ENCODE results near the gene MKRN2. TPM values are rescaled to one million over a fixed set of nuclear protein-coding genes. Genes with fewer than 3 reads are reported as not detected.

The MKRN2 gene
- total RNA-seq (2022) (18.2 and 20.3 TPM in 2 replicates), Bru-seq, nascent RNA (percentile 77 among the genes with signal in this experiment), BruChase-seq, experiment 1, labeled RNA remaining after a 6-hour chase (percentile 69 among the genes with signal in this experiment), BruChase-seq, experiment 2, labeled RNA remaining after a 2-hour chase (percentile 77 among the genes with signal in this experiment)
- long read RNA-seq, transcript MKRN2-201 (8 exons, 2,848 nt): major isoform, 26 of 35 reads
- long read RNA-seq, partial matches to known transcripts: 1 of 35 reads
- long read RNA-seq, other reads (novel, unspliced or antisense): 6 of 35 reads

- BruUV-seq (replicated peaks): no TSS peak
Measured at GRCh38 chr3:12556690-12557472, at the start of gene MKRN2. Gene MKRN2 (plus strand): TSS chr3:12557087. CDS start chr3:12557151, 64 bp downstream.

GRCh38 chr3:12507591-12508281 is 49.2 kb upstream of the MKRN2 start:
- H3K36me3 Mint-ChIP-seq (ENCODE audit: insufficient read depth, unreplicated experiment): peaks cover 36% of the 10 kb centered on the region
- H3K9me3 Mint-ChIP-seq (ENCODE audit: low read depth, unreplicated experiment): no peaks in the 10 kb centered on the region
- CTCF ChIA-PET: no interaction called here
- H3K4me3 Mint-ChIP-seq (ENCODE audit: low read depth, unreplicated experiment): no peak overlapping the region
- intact Hi-C loops (cut with micrococcal nuclease; ENCODE audit: unreplicated experiment): no loop called here
- no peak overlapping the region for H3K27ac Mint-ChIP-seq (ENCODE audit: unreplicated experiment)
- no TSS peak for BruUV-seq (replicated peaks)
- no peak for TF ChIP-seq CTCF (IDR thresholded peaks at IDR 0.05; ENCODE audit: unreplicated experiment)
- no peaks in the 10 kb centered on the region for H3K27me3 Mint-ChIP-seq (ENCODE audit: unreplicated experiment)
- DNase-seq: no peak
- peaks cover 8% of the 10 kb centered on the region for H3K4me1 Mint-ChIP-seq (ENCODE audit: low read depth, unreplicated experiment)

More at GRCh38 chr3:12556690-12557472, at the start of gene MKRN2:
- CTCF ChIA-PET: no interaction called here
- peak; percentile 91 for DNase-seq
- no peaks in the 10 kb centered on the region for H3K27me3 Mint-ChIP-seq (ENCODE audit: unreplicated experiment)
- peak within 1 kb of the TSS; percentile 84 for H3K27ac Mint-ChIP-seq (ENCODE audit: unreplicated experiment)
- TF ChIP-seq CTCF (IDR thresholded peaks at IDR 0.05; ENCODE audit: unreplicated experiment): no peak
- H3K9me3 Mint-ChIP-seq (ENCODE audit: low read depth, unreplicated experiment): no peaks in the 10 kb centered on the region
- peak within 1 kb of the TSS; percentile 86 for H3K4me3 Mint-ChIP-seq (ENCODE audit: low read depth, unreplicated experiment)
- peaks cover 26% of the 10 kb centered on the region for H3K36me3 Mint-ChIP-seq (ENCODE audit: insufficient read depth, unreplicated experiment)
- intact Hi-C loops (cut with micrococcal nuclease; ENCODE audit: unreplicated experiment): no loop called here
- peaks cover 18% of the 10 kb centered on the region for H3K4me1 Mint-ChIP-seq (ENCODE audit: low read depth, unreplicated experiment)

- H3K4me3 Mint-ChIP-seq (ENCODE audit: low read depth, unreplicated experiment): no peak overlapping the region
- H3K9me3 Mint-ChIP-seq (ENCODE audit: low read depth, unreplicated experiment): no peaks in the 10 kb centered on the region
- BruUV-seq (replicated peaks): no TSS peak
- no peaks in the 10 kb centered on the region for H3K27me3 Mint-ChIP-seq (ENCODE audit: unreplicated experiment)
- peaks cover 8% of the 10 kb centered on the region for H3K4me1 Mint-ChIP-seq (ENCODE audit: low read depth, unreplicated experiment)
- intact Hi-C loops (cut with micrococcal nuclease; ENCODE audit: unreplicated experiment): no loop called here
- TF ChIP-seq CTCF (IDR thresholded peaks at IDR 0.05; ENCODE audit: unreplicated experiment): no peak
- DNase-seq: no peak
- peaks cover 30% of the 10 kb centered on the region for H3K36me3 Mint-ChIP-seq (ENCODE audit: insufficient read depth, unreplicated experiment)
- CTCF ChIA-PET: interaction anchor here (0.7 to 1.2 kb wide), 2 partner anchors 38 to 491 kb away, joined by 3 to 5 read pairs; partner anchors contain the start of gene MKRN2OS
- no peak overlapping the region for H3K27ac Mint-ChIP-seq (ENCODE audit: unreplicated experiment)
Measured at GRCh38 chr3:12508291-12508700, 48.6 kb upstream of the MKRN2 start.

GRCh38 chr3:12509466-12509865 is 47.4 kb upstream of the MKRN2 start:
- Mint-ChIP-seq H3K4me3 (ENCODE audit: low read depth, unreplicated experiment) (no peak overlapping the region), H3K27me3 (ENCODE audit: unreplicated experiment) (no peaks in the 10 kb centered on the region), H3K36me3 (ENCODE audit: insufficient read depth, unreplicated experiment) (peaks cover 30% of the 10 kb centered on the region), H3K4me1 (ENCODE audit: low read depth, unreplicated experiment) (peaks cover 8% of the 10 kb centered on the region), H3K27ac (ENCODE audit: unreplicated experiment) (no peak overlapping the region), H3K9me3 (ENCODE audit: low read depth, unreplicated experiment) (no peaks in the 10 kb centered on the region)
- no peak for TF ChIP-seq CTCF (IDR thresholded peaks at IDR 0.05; ENCODE audit: unreplicated experiment)
- no peak for DNase-seq
- no TSS peak for BruUV-seq (replicated peaks)
- CTCF ChIA-PET: interaction anchor here (1.2 kb wide), 1 partner anchor 36 kb away, joined by 5 read pairs; the partner anchor contains the start of gene MKRN2OS
- intact Hi-C loops (cut with micrococcal nuclease; ENCODE audit: unreplicated experiment): no loop called here

All from Calu3 (cell line).